Calu3 (cell line): ENCODE measurements around the gene RPGRIP1L. TPM values are rescaled to one million over a fixed set of nuclear protein-coding genes. Genes with fewer than 3 reads are reported as not detected.

Experiments used
- BruUV-seq: library from RNA; stranded (reverse); fragments of 400-500 nt; replicated peaks from 2 replicates; lab custom pipeline; 2021; lab: Mats Ljungman, UMichigan
- CTCF ChIA-PET: fragments of 300-600 bp; sonication (Branson Sonifier 250); formaldehyde crosslinking; loops from one replicate; lab custom pipeline; 2022; ENCODE audit warnings: antibody characterized with exemption; lab: Charles Lee
- DNase-seq: peaks from one replicate; pipeline ENCODE4 v3.0.0; 2022
- H3K27ac Mint-ChIP-seq: one replicate; pipeline ENCODE4 v1.8.0; 2022; ENCODE audit warnings: mixed read lengths; ENCODE audit not compliant: unreplicated experiment
- H3K27me3 Mint-ChIP-seq: one replicate; pipeline ENCODE4 v1.8.0; 2022; ENCODE audit warnings: mixed read lengths; ENCODE audit not compliant: unreplicated experiment
- H3K36me3 Mint-ChIP-seq: one replicate; pipeline ENCODE4 v1.8.0; 2022; ENCODE audit warnings: mild to moderate bottlenecking, moderate library complexity, mixed read lengths; ENCODE audit not compliant: insufficient read depth, unreplicated experiment
- H3K4me1 Mint-ChIP-seq: one replicate; pipeline ENCODE4 v1.8.0; 2022; ENCODE audit warnings: mild to moderate bottlenecking, low read depth, mixed read lengths; ENCODE audit not compliant: unreplicated experiment
- H3K4me3 Mint-ChIP-seq: one replicate; pipeline ENCODE4 v1.8.0; 2022; ENCODE audit warnings: mild to moderate bottlenecking, low read depth, moderate library complexity, mixed read lengths; ENCODE audit not compliant: unreplicated experiment
- H3K9me3 Mint-ChIP-seq: one replicate; pipeline ENCODE4 v1.8.0; 2022; ENCODE audit warnings: low read depth, mixed read lengths; ENCODE audit not compliant: unreplicated experiment
- CTCF ChIP-seq: fragments of 200-600 bp; IDR thresholded peaks from one replicate; pipeline ENCODE4 v1.8.0; 2022; ENCODE audit warnings: antibody characterized with exemption; ENCODE audit not compliant: unreplicated experiment
- intact Hi-C: fragments of 100-400 bp; cut with micrococcal nuclease; formaldehyde crosslinking; loops from one replicate; pipeline ENCODE4 v1.10.0; 2022; ENCODE audit not compliant: unreplicated experiment
- total RNA-seq: library from RNA; stranded (reverse); gene quantifications from 2 replicates; pipeline ENCODE4 v1.2.3, GENCODE V29; 2022

RPGRIP1L gene
- total RNA-seq, 1 experiment from 2014 or later = 16.6 TPM

- DNase-seq = no peak
- no TSS peak for BruUV-seq
- H3K36me3 Mint-ChIP-seq = no peaks in the 10 kb centered on the region
- no peaks in the 10 kb centered on the region for H3K9me3 Mint-ChIP-seq
- H3K27ac Mint-ChIP-seq = no peak overlapping the region
- H3K27me3 Mint-ChIP-seq = peaks cover 43% of the 10 kb centered on the region
- no peak overlapping the region for H3K4me3 Mint-ChIP-seq
- intact Hi-C loops = no loop called here
- H3K4me1 Mint-ChIP-seq = no peaks in the 10 kb centered on the region
- TF ChIP-seq CTCF = no peak
- CTCF ChIA-PET = no interaction called here
Measured at GRCh38 chr16:53556521-53556920, 147.1 kb downstream of the RPGRIP1L start.

GRCh38 chr16:53549970-53550690 lies 153.5 kb downstream of the RPGRIP1L start:
- TF ChIP-seq CTCF = peak; percentile 63
- no TSS peak for BruUV-seq
- Mint-ChIP-seq H3K27ac (no peak overlapping the region), H3K4me3 (no peak overlapping the region), H3K36me3 (no peaks in the 10 kb centered on the region), H3K27me3 (peaks cover 85% of the 10 kb centered on the region), H3K9me3 (no peaks in the 10 kb centered on the region), H3K4me1 (peaks cover 7% of the 10 kb centered on the region)
- intact Hi-C loops = loop anchor here (5.0 kb wide), 2 partner anchors 207 to 222 kb away; no protein-coding TSS in a partner anchor
- CTCF ChIA-PET = interaction anchor here (0.6 to 1.5 kb wide), 16 partner anchors 11 to 1407 kb away, joined by 3 to 7 read pairs (median 3); partner anchors contain the start of genes FTO, IRX5 and RPGRIP1L
- DNase-seq = peak; percentile 57

Other genes starting within 250 kb of the RPGRIP1L start
- gene AKTIP, start 200.7 kb downstream of the RPGRIP1L start, total RNA-seq = 46.4 and 59.4 TPM in 2 replicates
- 67.2 and 68.9 TPM in 2 replicates for gene FTO, start 297 bp upstream of the RPGRIP1L start, total RNA-seq